Measurements from ENCODE around the gene LRSAM1. TPM values are rescaled to one million over a fixed set of nuclear protein-coding genes. Genes with fewer than 3 reads are reported as not detected.

The LRSAM1 gene
- total RNA-seq, 6 donors from 2014 or later = 12.9 to 77.5 (median 25.4) TPM

GRCh38 chr9:127534931-127535330, 83.6 kb downstream of the LRSAM1 start:
- 81 to 94% methylated on average over 10 to 12 of the region's 12 CpGs for WGBS, 2 donors
- Histone ChIP-seq H3K4me1 (peaks cover 47 to 51% (median 48%) of the 10 kb centered on the region in 4 donors), H3K4me3 (no peak overlapping the region), H3K27ac (peak overlapping the region; percentile 56 to 85 (median 72)), H3K27me3 (no peaks in the 10 kb centered on the region), H3K9me3 (no peaks in the 10 kb centered on the region), H3K36me3 (peaks cover 0 to 30% (median 11%) of the 10 kb centered on the region in 4 donors)
- DNase-seq = no peak
- no peak for ATAC-seq (ENCODE audit: low FRiP score in 2 of 2)
- TF ChIP-seq POLR2A (IDR thresholded peaks at IDR 0.05) = no peak
- no peak for TF ChIP-seq CTCF (IDR thresholded peaks at IDR 0.05)
- TF ChIP-seq EP300 (IDR thresholded peaks at IDR 0.05) = no peak
- TF ChIP-seq POLR2AphosphoS5 (IDR thresholded peaks at IDR 0.05) = no peak

GRCh38 chr9:127535396-127535795, 84.1 kb downstream of the LRSAM1 start:
- DNase-seq = no peak
- H3K4me1 ChIP-seq = peaks cover 51 to 52% (median 52%) of the 10 kb centered on the region in 4 donors

GRCh38 chr9:127535834-127536233, 84.5 kb downstream of the LRSAM1 start:
- WGBS, 2 donors = 63 to 64% methylated on average over 14 of the region's 14 CpGs
- no peak for DNase-seq
- H3K9me3 ChIP-seq = no peaks in the 10 kb centered on the region
- H3K4me3 ChIP-seq = no peak overlapping the region
- H3K27me3 ChIP-seq = no peaks in the 10 kb centered on the region
- H3K36me3 ChIP-seq = peaks cover 0 to 21% (median 11%) of the 10 kb centered on the region in 4 donors
- peak overlapping the region; percentile 58 to 85 (median 72) for H3K27ac ChIP-seq
- H3K4me1 ChIP-seq = peaks cover 54 to 57% (median 56%) of the 10 kb centered on the region in 4 donors
- no peak for TF ChIP-seq POLR2AphosphoS5 (IDR thresholded peaks at IDR 0.05)
- no peak for TF ChIP-seq CTCF (IDR thresholded peaks at IDR 0.05)
- no peak for TF ChIP-seq POLR2A (IDR thresholded peaks at IDR 0.05)
- no peak for TF ChIP-seq EP300 (IDR thresholded peaks at IDR 0.05)
- no peak for ATAC-seq (ENCODE audit: low FRiP score in 2 of 2)

More at GRCh38 chr9:127535396-127535795, 84.1 kb downstream of the LRSAM1 start:
- TF ChIP-seq POLR2A (IDR thresholded peaks at IDR 0.05) = no peak
- TF ChIP-seq CTCF (IDR thresholded peaks at IDR 0.05) = no peak
- TF ChIP-seq POLR2AphosphoS5 (IDR thresholded peaks at IDR 0.05) = no peak
- TF ChIP-seq EP300 (IDR thresholded peaks at IDR 0.05) = no peak
- Histone ChIP-seq H3K27me3 (no peaks in the 10 kb centered on the region), H3K36me3 (peaks cover 0 to 26% (median 11%) of the 10 kb centered on the region in 4 donors), H3K27ac (peak overlapping the region; percentile 56 to 85 (median 72)), H3K9me3 (no peaks in the 10 kb centered on the region), H3K4me3 (no peak overlapping the region)
- no peak for ATAC-seq (ENCODE audit: low FRiP score in 2 of 2)
- 65 to 85% methylated on average over 2 to 6 of the region's 6 CpGs for WGBS, 2 donors

- Histone ChIP-seq H3K27me3 (no peaks in the 10 kb centered on the region), H3K4me3 (no peak overlapping the region), H3K27ac (peak overlapping the region; percentile 51 to 85 (median 68)), H3K36me3 (peaks cover 0 to 16% (median 5%) of the 10 kb centered on the region in 4 donors), H3K9me3 (no peaks in the 10 kb centered on the region), H3K4me1 (peaks cover 61 to 64% (median 62%) of the 10 kb centered on the region in 4 donors)
- ATAC-seq (ENCODE audit: low FRiP score in 2 of 2) (no peak), DNase-seq (no peak)
- no peak for TF ChIP-seq POLR2A (IDR thresholded peaks at IDR 0.05)
- no peak for TF ChIP-seq POLR2AphosphoS5 (IDR thresholded peaks at IDR 0.05)
- no peak for TF ChIP-seq EP300 (IDR thresholded peaks at IDR 0.05)
- no peak for TF ChIP-seq CTCF (IDR thresholded peaks at IDR 0.05)
- 79 to 86% methylated on average over 8 of the region's 8 CpGs for WGBS, 2 donors
These were observed 85.2 kb downstream of the LRSAM1 start for GRCh38 chr9:127536499-127536898.

GRCh38 chr9:127537014-127537413, 85.7 kb downstream of the LRSAM1 start:
- DNase-seq = no peak
- H3K36me3 ChIP-seq = peaks cover 0 to 10% (median 3%) of the 10 kb centered on the region in 4 donors
- H3K4me3 ChIP-seq = no peak overlapping the region
- H3K4me1 ChIP-seq = peaks cover 64 to 69% (median 67%) of the 10 kb centered on the region in 4 donors
- H3K27ac ChIP-seq = peak overlapping the region; percentile 51 to 85 (median 68)
- ATAC-seq (ENCODE audit: low FRiP score in 2 of 2) = no peak
- H3K9me3 ChIP-seq = no peaks in the 10 kb centered on the region
- WGBS, 2 donors = 53 to 60% methylated on average over 7 to 8 of the region's 8 CpGs
- no peaks in the 10 kb centered on the region for H3K27me3 ChIP-seq
- TF ChIP-seq POLR2AphosphoS5 (IDR thresholded peaks at IDR 0.05) (no peak), EP300 (IDR thresholded peaks at IDR 0.05) (no peak), CTCF (IDR thresholded peaks at IDR 0.05) (no peak), POLR2A (IDR thresholded peaks at IDR 0.05) (no peak)

All from upper lobe of left lung (tissue), 6 donors.